ENCODE results near the gene BZW2. TPM values are rescaled to one million over a fixed set of nuclear protein-coding genes. Genes with fewer than 3 reads are reported as not detected.

The BZW2 gene
- total RNA-seq, 6 donors from 2014 or later, result 27.9 to 63.7 (median 31.9) TPM

DNA sequence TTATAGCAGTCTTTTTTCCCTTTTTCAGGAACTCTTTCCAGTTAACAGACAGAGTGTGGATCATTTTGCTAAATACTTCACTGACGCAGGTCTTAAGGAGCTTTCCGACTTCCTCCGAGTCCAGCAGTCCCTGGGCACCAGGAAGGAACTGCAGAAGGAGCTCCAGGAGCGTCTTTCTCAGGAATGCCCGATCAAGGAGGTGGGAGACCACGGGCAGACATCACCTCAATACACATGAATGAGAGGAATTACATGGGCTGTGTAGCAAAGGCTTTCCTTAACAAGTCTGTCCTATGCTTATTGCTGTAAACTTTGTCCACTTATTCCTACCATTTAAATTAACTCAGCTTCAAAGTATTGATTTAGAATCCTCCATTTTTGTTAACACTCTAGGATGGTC is 48.8 kb downstream of the BZW2 start:
- Histone ChIP-seq H3K27me3 (no peaks in the 10 kb centered on the region), H3K36me3 (peaks cover 0 to 54% (median 14%) of the 10 kb centered on the region in 4 donors), H3K4me3 (no peak overlapping the region), H3K4me1 (no peaks in the 10 kb centered on the region), H3K9me3 (no peaks in the 10 kb centered on the region), H3K27ac (no peak overlapping the region)
- no peak for TF ChIP-seq POLR2A (IDR thresholded peaks at IDR 0.05)
- TF ChIP-seq, protein P1, sequence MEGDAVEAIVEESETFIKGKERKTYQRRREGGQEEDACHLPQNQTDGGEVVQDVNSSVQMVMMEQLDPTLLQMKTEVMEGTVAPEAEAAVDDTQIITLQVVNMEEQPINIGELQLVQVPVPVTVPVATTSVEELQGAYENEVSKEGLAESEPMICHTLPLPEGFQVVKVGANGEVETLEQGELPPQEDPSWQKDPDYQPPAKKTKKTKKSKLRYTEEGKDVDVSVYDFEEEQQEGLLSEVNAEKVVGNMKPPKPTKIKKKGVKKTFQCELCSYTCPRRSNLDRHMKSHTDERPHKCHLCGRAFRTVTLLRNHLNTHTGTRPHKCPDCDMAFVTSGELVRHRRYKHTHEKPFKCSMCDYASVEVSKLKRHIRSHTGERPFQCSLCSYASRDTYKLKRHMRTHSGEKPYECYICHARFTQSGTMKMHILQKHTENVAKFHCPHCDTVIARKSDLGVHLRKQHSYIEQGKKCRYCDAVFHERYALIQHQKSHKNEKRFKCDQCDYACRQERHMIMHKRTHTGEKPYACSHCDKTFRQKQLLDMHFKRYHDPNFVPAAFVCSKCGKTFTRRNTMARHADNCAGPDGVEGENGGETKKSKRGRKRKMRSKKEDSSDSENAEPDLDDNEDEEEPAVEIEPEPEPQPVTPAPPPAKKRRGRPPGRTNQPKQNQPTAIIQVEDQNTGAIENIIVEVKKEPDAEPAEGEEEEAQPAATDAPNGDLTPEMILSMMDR (IDR thresholded peaks at IDR 0.05), result no peak
- TF ChIP-seq POLR2AphosphoS5 (IDR thresholded peaks at IDR 0.05), result no peak
- TF ChIP-seq EP300 (IDR thresholded peaks at IDR 0.05), result no peak
- no peak for DNase-seq
- no peak for ATAC-seq (ENCODE audit: low FRiP score in 2 of 2)
- WGBS, 2 donors, result 93 to 95% methylated on average over 6 of the region's 6 CpGs

DNA sequence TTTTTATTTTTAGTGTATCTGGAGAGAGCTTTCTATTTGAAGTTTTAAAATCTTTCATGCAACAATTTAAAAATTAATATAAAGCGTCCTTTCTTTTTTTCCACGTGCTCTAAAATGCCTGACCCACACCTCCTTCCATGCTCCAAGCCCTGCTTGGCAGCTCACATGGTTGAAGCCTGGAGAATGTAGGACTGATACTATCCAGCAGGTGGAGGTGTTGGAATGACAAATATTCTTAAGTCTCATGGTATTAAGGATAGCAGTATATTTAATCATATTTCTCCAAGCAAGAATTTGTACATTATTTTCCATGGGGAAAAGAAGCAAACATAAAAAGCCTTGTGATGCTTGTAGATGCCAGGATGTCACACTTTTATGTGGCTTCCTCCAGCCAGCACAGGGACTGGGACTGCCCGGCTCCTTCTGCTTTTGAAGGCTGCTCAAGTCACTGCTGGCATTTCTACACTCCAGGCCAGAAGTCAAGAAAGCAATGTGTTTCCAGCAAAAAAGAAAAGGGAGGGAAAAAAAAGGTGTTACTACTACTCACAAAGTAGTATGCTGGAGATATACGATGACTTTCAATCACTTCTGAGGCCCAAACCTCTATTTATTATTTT is 49.7 kb downstream of the BZW2 start:
- ATAC-seq (ENCODE audit: low FRiP score in 2 of 2) (peak; percentile 73 to 87), DNase-seq (no peak)
- TF ChIP-seq EP300 (IDR thresholded peaks at IDR 0.05) (no peak), POLR2A (IDR thresholded peaks at IDR 0.05) (no peak), POLR2AphosphoS5 (IDR thresholded peaks at IDR 0.05) (no peak)
- TF ChIP-seq, protein P1 (IDR thresholded peaks at IDR 0.05), result peak in 5 of 6 experiments; percentile 20 to 66 (median 46)
- H3K4me1 ChIP-seq, result no peaks in the 10 kb centered on the region
- peaks cover 0 to 47% (median 18%) of the 10 kb centered on the region in 4 donors for H3K36me3 ChIP-seq
- no peaks in the 10 kb centered on the region for H3K27me3 ChIP-seq
- H3K9me3 ChIP-seq, result no peaks in the 10 kb centered on the region
- H3K27ac ChIP-seq, result no peak overlapping the region
- H3K4me3 ChIP-seq, result no peak overlapping the region
- 65 to 73% methylated on average over 4 of the region's 4 CpGs for WGBS, 2 donors

DNA sequence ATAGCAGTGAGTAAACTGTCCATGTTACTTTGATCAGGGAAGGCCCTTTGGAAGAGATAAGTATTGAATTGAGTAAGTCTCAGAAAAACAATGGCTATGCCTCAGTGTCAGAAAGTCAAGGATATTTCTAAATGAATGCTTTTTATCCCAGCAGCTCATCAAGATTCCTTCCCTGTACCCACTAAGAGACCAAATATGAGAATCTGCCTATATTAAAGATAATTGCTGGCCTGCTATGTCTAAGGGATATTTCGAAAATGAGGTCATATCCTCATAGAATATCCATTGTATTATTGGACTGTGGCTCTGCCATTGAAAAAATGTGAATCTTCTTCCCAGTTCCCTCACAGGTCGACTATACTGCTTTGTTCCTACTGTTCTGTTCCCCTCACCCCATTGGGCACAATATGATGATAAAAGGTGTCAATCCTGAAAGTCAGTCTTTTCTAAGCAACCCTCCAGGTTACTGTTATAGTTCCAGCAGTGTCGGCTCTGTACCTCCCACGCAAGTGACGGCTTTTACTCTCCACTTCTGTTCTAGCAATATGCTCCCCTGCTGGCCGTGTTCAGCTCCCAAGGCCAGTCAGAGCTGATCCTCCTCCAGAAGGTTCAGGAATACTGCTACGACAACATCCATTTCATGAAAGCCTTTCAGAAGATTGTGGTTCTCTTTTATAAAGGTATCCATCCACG is 51.7 kb downstream of the BZW2 start:
- Histone ChIP-seq H3K4me3 (no peak overlapping the region), H3K9me3 (no peaks in the 10 kb centered on the region), H3K27ac (no peak overlapping the region), H3K4me1 (no peaks in the 10 kb centered on the region), H3K27me3 (no peaks in the 10 kb centered on the region), H3K36me3 (peaks cover 0 to 50% (median 20%) of the 10 kb centered on the region in 4 donors)
- no peak for DNase-seq
- TF ChIP-seq POLR2AphosphoS5 (IDR thresholded peaks at IDR 0.05), result no peak
- ATAC-seq (ENCODE audit: low FRiP score in 2 of 2), result no peak
- 92 to 95% methylated on average over 8 of the region's 8 CpGs for WGBS, 2 donors

DNA sequence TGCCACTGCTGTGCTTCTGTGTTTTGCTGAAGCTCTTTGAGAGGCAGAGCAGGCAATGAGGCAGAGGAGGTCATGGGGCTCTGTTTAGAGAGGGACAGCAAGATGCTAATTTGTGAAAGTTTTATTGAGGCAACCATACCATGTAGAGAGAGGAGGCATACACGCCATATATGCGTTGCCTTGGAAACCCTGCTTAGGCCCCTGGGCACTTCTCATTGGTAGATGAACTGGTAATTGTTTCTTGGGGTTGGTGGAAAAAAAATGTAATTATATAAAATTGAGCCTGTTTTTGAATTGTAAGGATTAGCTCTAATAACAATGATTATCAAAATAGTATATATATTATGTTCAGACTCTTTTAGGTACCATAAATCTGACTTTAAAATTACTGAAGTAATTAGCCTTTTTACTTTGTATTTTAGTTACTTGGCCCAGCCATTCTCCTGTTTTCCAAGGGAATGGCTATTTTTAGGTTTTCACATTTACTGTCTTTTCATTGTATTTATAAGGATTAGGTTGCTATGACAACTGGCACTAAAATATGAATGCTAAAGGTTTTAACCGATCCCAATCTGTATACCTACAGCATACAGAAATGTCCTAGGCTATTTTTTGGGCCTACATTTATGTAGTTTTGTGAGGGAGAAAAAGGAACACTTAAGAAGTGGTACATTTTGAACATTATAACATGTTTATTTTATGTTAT is 52.4 kb downstream of the BZW2 start:
- Histone ChIP-seq H3K27ac (no peak overlapping the region), H3K4me1 (no peaks in the 10 kb centered on the region), H3K36me3 (peaks cover 0 to 50% (median 20%) of the 10 kb centered on the region in 4 donors), H3K9me3 (no peaks in the 10 kb centered on the region), H3K4me3 (no peak overlapping the region), H3K27me3 (no peaks in the 10 kb centered on the region)
- TF ChIP-seq POLR2A (IDR thresholded peaks at IDR 0.05), result no peak
- no peak for TF ChIP-seq POLR2AphosphoS5 (IDR thresholded peaks at IDR 0.05)
- no peak for TF ChIP-seq EP300 (IDR thresholded peaks at IDR 0.05)
- TF ChIP-seq, protein P1 (IDR thresholded peaks at IDR 0.05), result no peak
- no peak for DNase-seq
- 94 to 95% methylated on average over 3 of the region's 3 CpGs for WGBS, 2 donors
- ATAC-seq (ENCODE audit: low FRiP score in 2 of 2), result no peak

DNA sequence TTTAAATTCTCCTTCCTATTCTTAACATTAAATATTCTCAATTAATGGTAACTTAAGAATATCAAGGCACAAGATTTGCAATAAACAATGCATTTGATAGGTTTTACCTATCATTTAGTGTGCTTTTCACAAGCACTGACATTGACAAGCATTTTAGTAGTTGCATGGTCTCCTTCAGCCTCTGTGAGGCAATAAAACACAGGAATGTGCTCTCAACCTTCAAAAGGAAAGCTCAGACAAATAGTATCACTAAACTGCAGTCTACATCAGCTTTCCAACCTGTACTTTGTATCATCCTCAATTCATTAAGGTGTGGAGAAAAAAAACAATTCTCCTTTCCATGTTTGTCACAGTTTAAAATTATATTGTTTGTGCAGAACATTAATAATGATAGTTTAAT is 56.5 kb downstream of the BZW2 start:
- ATAC-seq (ENCODE audit: low FRiP score in 2 of 2) (no peak), DNase-seq (no peak)
- Histone ChIP-seq H3K4me3 (no peak overlapping the region), H3K36me3 (peaks cover 0 to 53% (median 19%) of the 10 kb centered on the region in 4 donors), H3K9me3 (no peaks in the 10 kb centered on the region), H3K4me1 (no peaks in the 10 kb centered on the region), H3K27ac (no peak overlapping the region), H3K27me3 (no peaks in the 10 kb centered on the region)
- TF ChIP-seq, protein P1 (IDR thresholded peaks at IDR 0.05), result peak in 1 of 6 experiments; percentile 6
- no peak for TF ChIP-seq POLR2A (IDR thresholded peaks at IDR 0.05)

All from upper lobe of left lung (tissue), 6 donors.